Esophagus muscularis mucosa (tissue), 4 donors: Measurements from ENCODE around the gene SENP3. TPM values are rescaled to one million over a fixed set of nuclear protein-coding genes. Genes with fewer than 3 reads are reported as not detected.
A peak's percentile ranks its signal among the peaks of the same experiment; 100 is the strongest.

Source experiments
- DNase-seq: peaks from one replicate; pipeline ENCODE4 v3.0.0-alpha.2; 2017; ENCODE audit errors: extremely low spot score
- H3K27ac ChIP-seq, 4 donors: fragments of 200-600 bp; sonication (generic); replicated peaks in 1 of 4; 1 replicate in 3 of 4; 2 replicates in 1 of 4; pipeline ENCODE4 v1.5.1; 2016 to 2019; ENCODE audit warnings: mild to moderate bottlenecking in 1 of 4
- H3K27me3 ChIP-seq, 4 donors: fragments of 200-600 bp; sonication (generic); one replicate each; pipeline versions ENCODE4 v1.5.1 to v1.6.0; 2016 to 2019
- H3K36me3 ChIP-seq, 4 donors: fragments of 200-600 bp; sonication (generic); one replicate each; pipeline ENCODE4 v1.5.1; 2016 to 2019
- H3K4me1 ChIP-seq, 4 donors: fragments of 200-600 bp; sonication (generic); one replicate each; pipeline ENCODE4 v1.5.1; 2016 to 2019
- H3K4me3 ChIP-seq, 4 donors: fragments of 200-600 bp; sonication (generic); 1 replicate in 2 of 4; 2 replicates in 2 of 4; pipeline ENCODE4 v1.5.1; 2016 to 2019; ENCODE audit warnings: mild to moderate bottlenecking in 4 of 4, moderate library complexity in 1 of 4
- H3K9me3 ChIP-seq, 4 donors: fragments of 200-600 bp; sonication (generic); 1 replicate in 3 of 4; 2 replicates in 1 of 4; pipeline ENCODE4 v1.5.1; 2016 to 2019
- CTCF ChIP-seq, 3 experiments: fragments of 200-600 bp in 2 of 3; fragments of 450-650 bp in 1 of 3; sonication (generic) in 2 of 3; IDR thresholded peaks; one replicate each; pipeline ENCODE4 v1.5.1; 2017 to 2019; ENCODE audit warnings: antibody characterized with exemption in 3 of 3, mild to moderate bottlenecking in 2 of 3, moderate library complexity in 1 of 3
- EP300 ChIP-seq: sonication (generic); formaldehyde crosslinking; IDR thresholded peaks from one replicate; pipeline ENCODE4 v1.6.1; 2017; ENCODE audit warnings: antibody characterized with exemption
- POLR2A ChIP-seq: fragments of 450-650 bp; IDR thresholded peaks from one replicate; pipeline ENCODE4 v1.6.1; 2017; ENCODE audit warnings: antibody characterized with exemption, moderate library complexity, mild to moderate bottlenecking, low read depth
- POLR2AphosphoS5 ChIP-seq, 2 donors: sonication (generic); formaldehyde crosslinking; IDR thresholded peaks; one replicate each; pipeline ENCODE4 v1.6.1; 2017; ENCODE audit warnings: antibody characterized with exemption in 2 of 2
- WGBS: methylation state at CpG from one replicate; pipeline ENCODE4 v1.1.5; 2018; 5-methylcytosine and 5-hydroxymethylcytosine counted together
- intact Hi-C: fragments of 100-400 bp; cut with DNase I; formaldehyde crosslinking; loops from one replicate; pipeline ENCODE4 v1.15.1; 2023
- total RNA-seq, 4 donors: library from RNA; depleted of rRNA; stranded (reverse); fragments of >200 nt; gene quantifications; one replicate each; pipeline versions ENCODE4 v1.1.0 to v1.2.1, GENCODE V29; 2016

Gene SENP3
- total RNA-seq, 4 donors from 2014 or later: 54.0 to 79.1 (median 72.4) TPM

- Histone ChIP-seq H3K27ac (peak overlapping the region in 3 of 4 donors; percentile 31 to 57 (median 34)), H3K9me3 (no peaks in the 10 kb centered on the region), H3K4me3 (no peak overlapping the region), H3K36me3 (peaks cover 3 to 27% (median 20%) of the 10 kb centered on the region in 4 donors), H3K27me3 (no peaks in the 10 kb centered on the region), H3K4me1 (peaks cover 28 to 37% (median 32%) of the 10 kb centered on the region in 4 donors)
- TF ChIP-seq POLR2AphosphoS5 (IDR thresholded peaks at IDR 0.05): peak in 1 of 2 donors; percentile 5
- no peak for TF ChIP-seq CTCF (IDR thresholded peaks at IDR 0.05)
- TF ChIP-seq POLR2A: no peak
- WGBS: 81% methylated on average over 6 of the region's 6 CpGs
- intact Hi-C loops: loop anchor here (10.0 kb wide), 1 partner anchor 298 kb away; the partner anchor contains the start of genes CTDNEP1 and ELP5
- no peak for DNase-seq
These were observed 9.1 kb upstream of the SENP3 start for GRCh38 chr17:7552621-7553051.

- intact Hi-C loops: loop anchor here (10.0 kb wide), 1 partner anchor 299 kb away; the partner anchor contains the start of genes CTDNEP1 and ELP5
- no peak for TF ChIP-seq CTCF (IDR thresholded peaks at IDR 0.05)
- no peak for TF ChIP-seq POLR2A
- TF ChIP-seq EP300: no peak
- no peak for TF ChIP-seq POLR2AphosphoS5 (IDR thresholded peaks at IDR 0.05)
- Histone ChIP-seq H3K4me3 (no peak overlapping the region), H3K27me3 (no peaks in the 10 kb centered on the region), H3K4me1 (peaks cover 27 to 38% (median 33%) of the 10 kb centered on the region in 4 donors), H3K36me3 (peaks cover 3 to 27% (median 20%) of the 10 kb centered on the region in 4 donors), H3K9me3 (no peaks in the 10 kb centered on the region), H3K27ac (peak overlapping the region in 3 of 4 donors; percentile 40 to 51 (median 45))
- 100% methylated on average over 1 of the region's 1 CpG for WGBS
- no peak for DNase-seq
These were observed 8.4 kb upstream of the SENP3 start for GRCh38 chr17:7553356-7553755.

- intact Hi-C loops: loop anchor here (5.0 to 10.0 kb wide), 2 partner anchors 118 to 301 kb away; partner anchors contain the start of genes CTDNEP1, ELP5, FGF11 and TMEM102
- no peak overlapping the region for H3K4me3 ChIP-seq
- peaks cover 3 to 26% (median 19%) of the 10 kb centered on the region in 4 donors for H3K36me3 ChIP-seq
- peak overlapping the region in 1 of 4 donors; percentile 30 for H3K27ac ChIP-seq
- TF ChIP-seq POLR2A (no peak), CTCF (IDR thresholded peaks at IDR 0.05) (no peak), POLR2AphosphoS5 (IDR thresholded peaks at IDR 0.05) (no peak)
- peaks cover 34 to 40% (median 38%) of the 10 kb centered on the region in 4 donors for H3K4me1 ChIP-seq
- no peaks in the 10 kb centered on the region for H3K27me3 ChIP-seq
- H3K9me3 ChIP-seq: no peaks in the 10 kb centered on the region
- no peak for DNase-seq
- whole genome bisulfite sequencing: 65% methylated on average over 10 of the region's 10 CpGs
These were observed 6.3 kb upstream of the SENP3 start for GRCh38 chr17:7555320-7555948.

- no peak for DNase-seq
- WGBS: 89% methylated on average over 11 of the region's 12 CpGs
- intact Hi-C loops: loop anchor here (5.0 to 10.0 kb wide), 2 partner anchors 119 to 302 kb away; partner anchors contain the start of genes CTDNEP1, ELP5, FGF11 and TMEM102
- Histone ChIP-seq H3K27ac (peak overlapping the region; percentile 89 to 99 (median 93)), H3K4me3 (no peak overlapping the region), H3K27me3 (no peaks in the 10 kb centered on the region), H3K4me1 (peaks cover 38 to 47% (median 42%) of the 10 kb centered on the region in 4 donors), H3K36me3 (peaks cover 0 to 14% (median 9%) of the 10 kb centered on the region in 4 donors), H3K9me3 (no peaks in the 10 kb centered on the region)
- TF ChIP-seq EP300 (no peak), CTCF (IDR thresholded peaks at IDR 0.05) (no peak), POLR2A (no peak), POLR2AphosphoS5 (IDR thresholded peaks at IDR 0.05) (no peak)
These were observed 5.1 kb upstream of the SENP3 start for GRCh38 chr17:7556627-7557026.
